SU-DHL-6 (cell line): Measurements from ENCODE around the gene DCLRE1A.

ENCODE experiments used
- H2AFZ ChIP-seq: fragments of 200-600 bp; sonication (generic); 2 replicates; pipeline ENCODE4 v1.6.1; 2014; ENCODE audit warnings: low read depth, mild to moderate bottlenecking, moderate library complexity, mixed read lengths, antibody characterized with exemption, low read length; ENCODE audit not compliant: severe bottlenecking
- H3F3A ChIP-seq: fragments of 200-600 bp; shearing (Covaris generic); 2 replicates; pipeline ENCODE4 v1.6.0; 2016; ENCODE audit warnings: antibody characterized with exemption, mild to moderate bottlenecking; ENCODE audit not compliant: insufficient read depth
- H3K27ac ChIP-seq: fragments of 200-600 bp; sonication (generic); 2 replicates; pipeline ENCODE4 v1.5.1; 2016; ENCODE audit warnings: low read depth, mild to moderate bottlenecking, low read length, moderate library complexity, mixed read lengths
- H3K27me3 ChIP-seq: fragments of 200-600 bp; sonication (generic), shearing (Covaris generic); 2 replicates; pipeline ENCODE4 v1.6.0; 2014; ENCODE audit warnings: mild to moderate bottlenecking, low read length
- H3K36me3 ChIP-seq: fragments of 200-600 bp; sonication (generic); 2 replicates; pipeline ENCODE4 v1.6.1; 2014; ENCODE audit warnings: mild to moderate bottlenecking, low read length, mixed read lengths
- H3K4me2 ChIP-seq: fragments of 300-600, 200-600 bp; shearing (Covaris generic), sonication (generic); 2 replicates; pipeline ENCODE4 v1.6.0; 2014; ENCODE audit warnings: low read length, low read depth, mild to moderate bottlenecking; ENCODE audit not compliant: poor library complexity, severe bottlenecking
- H3K4me3 ChIP-seq: fragments of 200-600 bp; sonication (generic); 2 replicates; pipeline ENCODE4 v1.5.1; 2014; ENCODE audit warnings: antibody characterized with exemption, low read length, mild to moderate bottlenecking, mixed read lengths; ENCODE audit not compliant: insufficient read depth, poor library complexity, severe bottlenecking
- H3K79me2 ChIP-seq: fragments of 200-600 bp; sonication (generic); 2 replicates; pipeline ENCODE4 v1.6.1; 2014; ENCODE audit warnings: mild to moderate bottlenecking, low read length, moderate library complexity; ENCODE audit not compliant: insufficient read depth
- H3K9ac ChIP-seq: fragments of 200-600 bp; sonication (generic); 2 replicates; pipeline ENCODE4 v1.7.0; 2014; ENCODE audit warnings: mild to moderate bottlenecking, low read length
- H3K9me2 ChIP-seq: fragments of 200-600 bp; sonication (generic); replicated peaks from 2 replicates; pipeline ENCODE4 v1.6.1; 2014; ENCODE audit warnings: low read length; ENCODE audit not compliant: insufficient read depth
- H3K9me3 ChIP-seq: fragments of 200-600 bp; sonication (generic); 2 replicates; pipeline ENCODE4 v1.6.1; 2014; ENCODE audit warnings: low read length, mixed read lengths; ENCODE audit not compliant: insufficient read depth
- H4K20me1 ChIP-seq: fragments of 200-600 bp; sonication (generic); 2 replicates; pipeline ENCODE4 v1.6.1; 2014; ENCODE audit warnings: low read depth, mild to moderate bottlenecking, antibody characterized with exemption, low read length, moderate library complexity, mixed read lengths
- CTCF ChIP-seq: fragments of 200-600 bp; sonication (generic); IDR thresholded peaks from one replicate; pipeline ENCODE4 v1.5.1; 2017; ENCODE audit warnings: antibody characterized with exemption, mild to moderate bottlenecking, low read length, moderate library complexity; ENCODE audit not compliant: insufficient read depth, poor library complexity, severe bottlenecking
- EZH2phosphoT487 ChIP-seq: fragments of 200-600 bp; sonication (generic), shearing (Covaris generic); conservative IDR thresholded peaks from 2 replicates; pipeline ENCODE4 v1.6.1; 2018; ENCODE audit warnings: mild to moderate bottlenecking, antibody characterized with exemption, low read length, moderate library complexity, mixed read lengths

The DCLRE1A gene

GRCh38 chr10:113854013-113854760 lies at the start of gene DCLRE1A, which contains the start of gene NHLRC2:
Gene DCLRE1A, minus strand, starts transcription at chr10:113854082. Its CDS starts 900 bp downstream, at chr10:113853182.
Gene NHLRC2, plus strand, starts transcription at chr10:113854661. Its CDS starts 212 bp downstream, at chr10:113854873.
- H3K9me3 ChIP-seq = no peaks in the 10 kb centered on the region

GRCh38 chr10:113899952-113900598 lies 46.2 kb upstream of the DCLRE1A start:
- Histone ChIP-seq H3K4me2 (no peak overlapping the region), H3K4me3 (no peak overlapping the region), H3K36me3 (peaks cover 23% of the 10 kb centered on the region), H3K9me2 (no peaks in the 10 kb centered on the region), H3K27me3 (no peaks in the 10 kb centered on the region), H3F3A (no peaks in the 10 kb centered on the region), H4K20me1 (no peaks in the 10 kb centered on the region), H3K9ac (no peak overlapping the region), H2AFZ (no peak overlapping the region), H3K79me2 (no peaks in the 10 kb centered on the region), H3K9me3 (no peaks in the 10 kb centered on the region), H3K27ac (no peak overlapping the region)
- TF ChIP-seq EZH2phosphoT487 = no peak
- no peak for TF ChIP-seq CTCF

More at GRCh38 chr10:113854013-113854760, at the start of gene DCLRE1A, which contains the start of gene NHLRC2:
- Histone ChIP-seq H4K20me1 (no peaks in the 10 kb centered on the region), H3K27me3 (no peaks in the 10 kb centered on the region), H3K9me2 (no peaks in the 10 kb centered on the region), H3K36me3 (peaks cover 13% of the 10 kb centered on the region; the same call in 1 of the 2 replicates), H3K4me3 (peak within 1 kb of the TSS; percentile 86), H3K27ac (peak within 1 kb of the TSS; percentile 87), H3K9ac (peak within 1 kb of the TSS; percentile 92), H2AFZ (peak within 1 kb of the TSS; percentile 100), H3F3A (peaks cover 36% of the 10 kb centered on the region), H3K4me2 (peak within 1 kb of the TSS; percentile 79), H3K79me2 (peaks cover 51% of the 10 kb centered on the region)
- no peak for TF ChIP-seq EZH2phosphoT487
- TF ChIP-seq CTCF = no peak

GRCh38 chr10:113897693-113898618 lies 44.1 kb upstream of the DCLRE1A start:
- H3K27ac ChIP-seq = no peak overlapping the region
- peaks cover 7% of the 10 kb centered on the region; the same call in 1 of the 2 replicates for H3K36me3 ChIP-seq

More at GRCh38 chr10:113897693-113898618, 44.1 kb upstream of the DCLRE1A start:
- TF ChIP-seq CTCF (no peak), EZH2phosphoT487 (no peak)
- Histone ChIP-seq H3K9me2 (no peaks in the 10 kb centered on the region), H3K27me3 (no peaks in the 10 kb centered on the region), H3K4me3 (no peak overlapping the region), H3K4me2 (no peak overlapping the region), H3K9me3 (no peaks in the 10 kb centered on the region), H3K9ac (no peak overlapping the region), H3K79me2 (no peaks in the 10 kb centered on the region), H2AFZ (no peak overlapping the region), H4K20me1 (no peaks in the 10 kb centered on the region), H3F3A (no peaks in the 10 kb centered on the region)
